GM12873 (cell line): Measurements from ENCODE around the gene TMEM240.

Experiments used
- CTCF ChIP-seq: IDR thresholded peaks from 2 replicates; pipeline ENCODE4 v1.5.1; 2012; ENCODE audit warnings: low read depth, mild to moderate bottlenecking, moderate library complexity, low read length, control low read depth; ENCODE audit not compliant: insufficient read depth; ENCODE audit errors: missing control alignments

The TMEM240 gene

DNA sequence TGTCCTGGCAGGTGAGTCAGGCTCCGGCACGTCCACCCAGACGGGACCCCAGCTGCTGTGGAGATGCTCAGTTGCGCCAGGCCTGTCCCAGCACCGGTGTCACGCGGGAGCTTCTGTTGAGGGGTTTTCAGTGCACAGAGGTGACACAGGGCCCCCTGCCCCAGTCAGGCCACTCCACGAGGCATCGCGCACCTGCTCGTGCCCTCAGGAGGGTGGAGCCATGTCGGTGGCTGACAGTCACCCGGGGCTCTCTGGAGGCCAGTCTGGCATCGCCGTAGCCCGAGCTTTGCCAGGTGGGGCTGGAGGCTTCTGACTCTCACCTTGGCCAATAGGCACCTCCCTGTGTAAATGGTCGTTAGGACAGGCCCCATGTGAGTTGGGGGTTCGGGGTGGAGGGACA is 11.1 kb downstream of the TMEM240 start:
- no peak for TF ChIP-seq CTCF

- no peak for TF ChIP-seq CTCF
Measured at GRCh38 chr1:1528301-1529267, 11.8 kb downstream of the TMEM240 start.

DNA sequence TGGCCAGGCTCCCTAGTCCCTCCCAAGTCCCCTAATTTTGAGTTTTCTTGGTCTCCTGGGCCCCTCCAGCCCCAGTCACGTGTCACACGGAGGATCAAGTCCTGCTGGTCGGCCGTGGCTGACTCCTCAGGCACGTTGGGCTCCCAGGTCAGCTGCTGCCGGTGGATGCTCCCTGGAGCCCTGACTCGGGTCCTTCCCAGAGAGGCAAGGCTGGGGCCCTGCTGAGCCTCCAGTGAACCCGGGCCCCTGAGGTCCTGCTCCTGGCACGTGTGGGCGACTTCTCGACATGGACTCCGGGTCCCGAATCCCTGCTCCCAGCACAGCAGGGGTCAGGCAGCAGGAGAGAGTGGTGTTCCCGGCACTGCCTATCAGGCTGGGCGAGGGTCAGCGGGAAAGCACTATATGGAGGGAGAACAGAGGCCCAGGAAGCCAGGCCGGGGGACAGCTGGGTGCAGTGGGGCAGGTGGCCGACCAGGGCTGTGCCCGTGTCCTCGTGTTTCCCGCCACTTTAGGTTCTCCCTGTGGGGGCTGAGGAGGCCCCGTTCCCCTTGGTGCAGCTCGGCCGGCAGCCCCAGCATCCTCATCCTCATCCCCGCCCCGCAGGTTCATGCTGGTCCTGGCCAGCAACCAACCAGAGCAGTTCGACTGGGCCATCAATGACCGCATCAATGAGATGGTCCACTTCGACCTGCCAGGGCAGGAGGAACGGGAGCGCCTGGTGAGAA is 13.2 kb downstream of the TMEM240 start:
- no peak for TF ChIP-seq CTCF

- no peak for TF ChIP-seq CTCF
Measured at GRCh38 chr1:1521331-1521730, 19.1 kb downstream of the TMEM240 start.

DNA sequence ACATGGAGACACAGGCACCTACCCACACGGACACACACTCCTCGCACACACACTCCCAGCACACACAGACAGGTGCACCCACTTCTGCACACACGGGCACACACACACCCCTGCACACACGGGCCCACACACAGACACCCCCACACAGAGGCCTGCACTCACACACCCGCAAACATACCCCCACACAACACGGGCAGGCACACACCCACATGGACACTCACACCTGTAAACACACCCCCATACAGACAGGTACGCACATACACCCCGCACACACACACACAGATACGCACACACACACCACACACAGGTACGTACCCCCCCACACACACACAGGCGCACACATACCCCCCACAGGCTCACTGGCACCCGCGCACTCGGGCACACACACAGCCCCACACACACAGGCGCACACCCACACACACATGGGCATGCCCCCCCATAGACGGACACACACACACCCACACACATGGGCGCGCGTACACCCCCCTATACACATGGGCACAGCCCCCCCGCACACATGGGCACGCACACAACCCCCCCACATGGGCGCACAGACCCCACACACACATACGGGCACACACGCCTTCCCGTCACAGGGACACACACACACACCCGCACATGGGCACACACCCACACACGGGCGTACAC is 22.3 kb downstream of the TMEM240 start:
- no peak for TF ChIP-seq CTCF

DNA sequence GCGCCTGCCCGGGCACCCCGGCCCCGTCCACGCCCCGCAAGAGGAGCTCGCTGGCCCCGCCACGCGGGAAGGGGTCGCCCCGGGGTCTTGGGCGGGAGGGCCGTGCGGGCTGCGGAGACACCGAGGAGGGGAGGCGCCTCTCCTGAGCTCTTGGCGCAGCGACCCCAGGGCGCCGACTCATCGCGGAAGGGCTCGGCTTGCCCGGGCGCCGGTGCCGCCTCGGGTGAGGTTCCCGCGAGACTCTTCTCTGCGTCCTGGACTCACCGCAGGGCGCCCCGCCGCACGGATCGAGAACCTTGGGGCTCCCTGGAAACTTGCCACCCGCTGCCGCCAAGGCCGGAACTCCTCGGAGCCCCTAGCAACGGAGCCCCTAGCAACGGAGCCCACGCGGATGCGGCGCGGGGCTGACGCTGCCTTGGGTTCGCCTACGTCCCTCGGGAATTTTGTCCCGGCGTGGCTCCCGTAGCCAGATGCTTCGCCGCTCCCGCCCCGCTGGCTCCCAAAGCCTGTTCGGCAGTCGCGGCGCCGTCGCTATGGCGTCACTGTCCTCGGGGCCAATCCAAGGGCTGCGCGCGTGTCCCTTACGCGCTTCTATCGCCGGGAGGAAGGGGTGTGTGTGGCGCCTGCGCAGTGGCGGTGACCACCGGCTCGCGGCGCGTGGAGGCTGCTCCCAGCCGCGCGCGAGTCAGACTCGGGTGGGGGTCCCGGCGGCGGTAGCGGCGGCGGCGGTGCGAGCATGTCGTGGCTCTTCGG is 28.7 kb downstream of the TMEM240 start, which contains the start of gene ATAD3A:
TSS of gene ATAD3A (plus strand) at position 630 of the 753 bp plus-strand sequence. CDS start at position 737, 107 bp downstream.
- TF ChIP-seq CTCF, result no peak
